HL-60 (cell line): ENCODE data around the gene SPACA4.

Experiments
- DNase-seq, 2 experiments: peaks; one replicate each; pipeline ENCODE4 v3.0.0-alpha.2; 2010 to 2020; ENCODE audit warnings: low read depth in 1 of 2, low spot score in 1 of 2
- H3K27ac ChIP-seq: fragments of 250-450 bp; sonication (Bioruptor Pico); replicated peaks from 2 replicates; pipeline ENCODE4 v1.5.1; 2020; ENCODE audit warnings: mild to moderate bottlenecking, moderate library complexity
- H3K27me3 ChIP-seq: fragments of 250-450 bp; sonication (Bioruptor Pico); 2 replicates; pipeline ENCODE4 v1.5.1; 2021; ENCODE audit warnings: mild to moderate bottlenecking, moderate library complexity; ENCODE audit not compliant: insufficient read depth, poor library complexity, severe bottlenecking
- H3K4me3 ChIP-seq: replicated peaks from 2 replicates; pipeline ENCODE4 v1.5.1; 2011; ENCODE audit warnings: mild to moderate bottlenecking, control low read depth, low read length; ENCODE audit not compliant: insufficient read depth
- GABPA ChIP-seq: IDR thresholded peaks from 2 replicates; pipeline ENCODE4 v1.6.1; 2012; ENCODE audit warnings: low read depth
- POLR2AphosphoS5 ChIP-seq: IDR thresholded peaks from 2 replicates; pipeline ENCODE4 v1.6.1; 2012; ENCODE audit warnings: low read depth
- SPI1 ChIP-seq: IDR thresholded peaks from 2 replicates; pipeline ENCODE4 v1.6.1; 2012; ENCODE audit warnings: low read depth, mild to moderate bottlenecking, borderline replicate concordance
- TF ChIP-seq, protein P1 (sequence below): IDR thresholded peaks from 2 replicates; pipeline ENCODE4 v1.6.1; 2012; ENCODE audit warnings: low read depth; ENCODE audit not compliant: insufficient replicate concordance
- TF ChIP-seq, protein P2 (sequence below): IDR thresholded peaks from one replicate; pipeline ENCODE4 v1.5.1; 2011; ENCODE audit warnings: low read length, control low read depth, inconsistent platforms; ENCODE audit not compliant: insufficient read depth

The SPACA4 gene

DNA sequence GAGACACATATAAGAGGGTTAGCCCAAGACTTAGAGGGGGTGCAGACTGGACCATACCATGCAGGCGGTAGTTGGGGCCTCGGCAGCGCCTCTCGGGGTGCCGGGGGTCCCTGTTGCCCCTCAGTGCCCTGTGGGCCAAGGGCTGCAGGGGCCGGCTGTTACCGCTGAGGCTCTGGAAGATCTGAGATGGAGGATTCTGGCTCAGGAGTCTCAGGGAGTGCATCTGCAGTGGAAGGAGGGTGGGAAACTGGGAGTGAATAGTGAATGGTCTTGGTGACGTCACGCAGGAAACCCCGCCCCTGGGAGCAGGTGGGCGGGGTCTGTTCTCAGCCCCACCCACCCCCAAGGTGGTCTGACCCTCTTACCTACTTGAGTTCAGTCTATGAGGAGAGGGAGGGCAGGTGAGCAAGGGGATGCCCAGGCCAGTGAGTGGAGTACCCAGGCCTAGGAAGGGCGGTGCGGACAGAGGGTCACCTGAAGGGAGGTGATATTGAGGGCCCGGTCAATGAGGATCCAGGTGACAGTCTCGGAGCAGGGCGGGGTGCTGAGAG lies 32.4 kb downstream of the SPACA4 start:
- TF ChIP-seq, protein P1, sequence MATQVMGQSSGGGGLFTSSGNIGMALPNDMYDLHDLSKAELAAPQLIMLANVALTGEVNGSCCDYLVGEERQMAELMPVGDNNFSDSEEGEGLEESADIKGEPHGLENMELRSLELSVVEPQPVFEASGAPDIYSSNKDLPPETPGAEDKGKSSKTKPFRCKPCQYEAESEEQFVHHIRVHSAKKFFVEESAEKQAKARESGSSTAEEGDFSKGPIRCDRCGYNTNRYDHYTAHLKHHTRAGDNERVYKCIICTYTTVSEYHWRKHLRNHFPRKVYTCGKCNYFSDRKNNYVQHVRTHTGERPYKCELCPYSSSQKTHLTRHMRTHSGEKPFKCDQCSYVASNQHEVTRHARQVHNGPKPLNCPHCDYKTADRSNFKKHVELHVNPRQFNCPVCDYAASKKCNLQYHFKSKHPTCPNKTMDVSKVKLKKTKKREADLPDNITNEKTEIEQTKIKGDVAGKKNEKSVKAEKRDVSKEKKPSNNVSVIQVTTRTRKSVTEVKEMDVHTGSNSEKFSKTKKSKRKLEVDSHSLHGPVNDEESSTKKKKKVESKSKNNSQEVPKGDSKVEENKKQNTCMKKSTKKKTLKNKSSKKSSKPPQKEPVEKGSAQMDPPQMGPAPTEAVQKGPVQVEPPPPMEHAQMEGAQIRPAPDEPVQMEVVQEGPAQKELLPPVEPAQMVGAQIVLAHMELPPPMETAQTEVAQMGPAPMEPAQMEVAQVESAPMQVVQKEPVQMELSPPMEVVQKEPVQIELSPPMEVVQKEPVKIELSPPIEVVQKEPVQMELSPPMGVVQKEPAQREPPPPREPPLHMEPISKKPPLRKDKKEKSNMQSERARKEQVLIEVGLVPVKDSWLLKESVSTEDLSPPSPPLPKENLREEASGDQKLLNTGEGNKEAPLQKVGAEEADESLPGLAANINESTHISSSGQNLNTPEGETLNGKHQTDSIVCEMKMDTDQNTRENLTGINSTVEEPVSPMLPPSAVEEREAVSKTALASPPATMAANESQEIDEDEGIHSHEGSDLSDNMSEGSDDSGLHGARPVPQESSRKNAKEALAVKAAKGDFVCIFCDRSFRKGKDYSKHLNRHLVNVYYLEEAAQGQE, result no peak
- TF ChIP-seq SPI1 (no peak), GABPA (no peak), POLR2AphosphoS5 (no peak)
- TF ChIP-seq, protein P2, sequence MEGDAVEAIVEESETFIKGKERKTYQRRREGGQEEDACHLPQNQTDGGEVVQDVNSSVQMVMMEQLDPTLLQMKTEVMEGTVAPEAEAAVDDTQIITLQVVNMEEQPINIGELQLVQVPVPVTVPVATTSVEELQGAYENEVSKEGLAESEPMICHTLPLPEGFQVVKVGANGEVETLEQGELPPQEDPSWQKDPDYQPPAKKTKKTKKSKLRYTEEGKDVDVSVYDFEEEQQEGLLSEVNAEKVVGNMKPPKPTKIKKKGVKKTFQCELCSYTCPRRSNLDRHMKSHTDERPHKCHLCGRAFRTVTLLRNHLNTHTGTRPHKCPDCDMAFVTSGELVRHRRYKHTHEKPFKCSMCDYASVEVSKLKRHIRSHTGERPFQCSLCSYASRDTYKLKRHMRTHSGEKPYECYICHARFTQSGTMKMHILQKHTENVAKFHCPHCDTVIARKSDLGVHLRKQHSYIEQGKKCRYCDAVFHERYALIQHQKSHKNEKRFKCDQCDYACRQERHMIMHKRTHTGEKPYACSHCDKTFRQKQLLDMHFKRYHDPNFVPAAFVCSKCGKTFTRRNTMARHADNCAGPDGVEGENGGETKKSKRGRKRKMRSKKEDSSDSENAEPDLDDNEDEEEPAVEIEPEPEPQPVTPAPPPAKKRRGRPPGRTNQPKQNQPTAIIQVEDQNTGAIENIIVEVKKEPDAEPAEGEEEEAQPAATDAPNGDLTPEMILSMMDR, result no peak
- Histone ChIP-seq H3K4me3 (peak overlapping the region; percentile 87), H3K27me3 (no peaks in the 10 kb centered on the region), H3K27ac (peak overlapping the region; percentile 96)
- DNase-seq, result no peak

DNA sequence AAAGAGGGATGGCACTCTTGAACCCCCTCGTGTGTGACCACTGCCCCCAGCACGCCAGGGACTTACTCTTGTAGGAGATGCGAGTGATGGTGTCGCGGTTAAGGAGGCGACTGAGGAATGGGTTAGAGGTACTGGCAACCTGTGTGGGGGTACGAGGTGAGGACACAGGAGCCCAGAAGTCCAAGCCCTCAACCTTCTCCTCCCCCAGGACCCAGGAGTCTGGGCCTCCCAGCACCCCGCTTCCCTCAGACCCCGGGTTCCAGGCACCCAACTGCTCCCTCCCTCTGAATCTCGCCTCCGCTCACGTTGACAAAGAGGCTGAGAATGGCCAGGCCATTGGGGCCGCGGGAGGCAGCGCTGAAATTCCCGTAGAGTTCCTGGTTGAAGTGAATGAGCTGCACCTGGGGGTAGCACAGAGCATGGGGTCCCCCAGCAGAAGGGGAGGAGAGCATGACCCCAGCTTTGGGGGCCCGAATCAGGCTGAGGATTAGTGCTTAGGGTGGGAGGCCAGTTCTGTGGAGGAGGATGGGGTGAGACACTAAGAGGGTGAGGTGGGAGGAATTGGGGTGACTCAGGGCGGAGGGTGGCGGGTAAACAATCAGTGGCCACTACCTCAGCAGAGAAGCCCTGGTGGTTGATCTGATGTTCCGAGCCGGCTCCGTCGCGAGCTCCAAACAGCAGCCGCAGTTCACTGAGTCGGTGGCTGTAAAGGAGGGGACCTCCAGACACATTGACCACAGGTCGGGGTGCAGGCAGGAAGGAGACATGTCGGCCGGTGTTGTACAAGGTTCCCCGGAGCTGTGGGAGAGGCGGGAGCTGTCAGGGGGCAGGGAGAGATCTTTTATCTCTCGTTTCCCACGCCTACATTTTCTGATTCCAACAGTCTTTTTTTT lies 33.2 kb downstream of the SPACA4 start:
- DNase-seq, result no peak
- Histone ChIP-seq H3K4me3 (no peak overlapping the region), H3K27ac (no peak overlapping the region), H3K27me3 (no peaks in the 10 kb centered on the region)
- TF ChIP-seq POLR2AphosphoS5 (no peak), GABPA (no peak), SPI1 (no peak)
- TF ChIP-seq, protein P1, result no peak
- TF ChIP-seq, protein P2, result no peak

DNA sequence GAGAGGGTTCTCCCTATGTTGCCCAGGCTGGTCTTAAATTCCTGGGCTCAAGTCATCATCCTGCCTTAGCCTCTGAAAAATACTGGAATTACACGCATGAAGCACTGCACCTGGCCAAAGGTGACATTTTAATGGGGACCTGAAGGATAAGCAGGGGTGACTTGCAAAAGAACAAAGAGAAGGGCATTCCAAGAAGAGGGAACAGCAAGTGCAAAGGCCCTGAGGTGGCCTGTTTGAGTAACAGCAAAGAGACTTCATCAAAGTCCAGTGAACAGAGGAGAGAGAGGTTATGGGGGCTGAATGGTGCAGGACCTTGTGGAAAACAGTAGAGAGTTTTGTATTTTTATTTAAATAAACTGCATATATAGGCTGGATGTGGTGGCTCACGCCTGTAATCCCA lies 35.3 kb downstream of the SPACA4 start:
- TF ChIP-seq, protein P2, result no peak
- TF ChIP-seq, protein P1, result no peak
- TF ChIP-seq SPI1 (no peak), POLR2AphosphoS5 (no peak), GABPA (no peak)
- Histone ChIP-seq H3K27me3 (no peaks in the 10 kb centered on the region), H3K27ac (no peak overlapping the region), H3K4me3 (no peak overlapping the region)
- DNase-seq, result no peak
